GM12878 (cell line): ENCODE measurements around the gene ACOT7. TPM values are rescaled to one million over a fixed set of nuclear protein-coding genes. Genes with fewer than 3 reads are reported as not detected.
A peak's percentile ranks its signal among the peaks of the same experiment; 100 is the strongest.

ENCODE experiments used
- ATAC-seq: fragments of 200-7000 bp; cut with Tn5 transposase; 3 replicates; pipeline ENCODE4 v1.9.1; 2020; ENCODE audit warnings: mild to moderate bottlenecking, moderate library complexity
- BruUV-seq: library from RNA; stranded (reverse); fragments of 400-500 nt; replicated peaks from 2 replicates; lab custom pipeline; 2021; lab: Mats Ljungman, UMichigan
- CTCF ChIA-PET: fragments of 300-600 bp; sonication (Branson Sonifier 250); formaldehyde crosslinking; extraction: SDS; loops from one replicate; lab custom pipeline; 2021; ENCODE audit warnings: inconsistent platforms; lab: Yijun Ruan, JAX
- POLR2A ChIA-PET: fragments of 350-600 bp; formaldehyde crosslinking; extraction: SDS; loops from one replicate; lab custom pipeline; 2021; ENCODE audit warnings: inconsistent platforms; lab: Charles Lee
- RAD21 ChIA-PET: fragments of 300-600 bp; sonication (Branson Sonifier 250); formaldehyde crosslinking; loops from one replicate; lab custom pipeline; 2023; ENCODE audit warnings: antibody characterized with exemption; ENCODE audit not compliant: unreplicated experiment; lab: Charles Lee
- SMC1A ChIA-PET: fragments of 300-600 bp; sonication (Branson Sonifier 250); formaldehyde crosslinking; loops from one replicate; lab custom pipeline; 2023; ENCODE audit not compliant: unreplicated experiment, uncharacterized antibody; lab: Charles Lee
- DNase-seq: peaks from one replicate; pipeline ENCODE4 v3.0.0-alpha.2; 2011; ENCODE audit warnings: low read depth, low spot score
- FAIRE-seq: peaks from 3 replicates; lab custom pipeline; 2011; peaks lifted over from hg19 to GRCh38; lab: Jason Lieb, UNC
- H2AFZ ChIP-seq: 2 replicates; pipeline ENCODE4 v1.6.0; 2011; ENCODE audit warnings: low read depth, low read length, control low read depth; ENCODE audit not compliant: control insufficient read depth
- H3K27ac ChIP-seq: 2 replicates; pipeline ENCODE4 v1.5.1; 2011; ENCODE audit warnings: control low read depth; ENCODE audit not compliant: control insufficient read depth, insufficient read depth
- H3K27me3 ChIP-seq, 2 experiments: replicated peaks in 1 of 2; 2 replicates each; pipeline versions ENCODE4 v1.6.0 to v1.6.1; 2011; ENCODE audit warnings: low read length in 1 of 2; ENCODE audit not compliant: control insufficient read depth in 2 of 2, insufficient read depth in 2 of 2
- H3K36me3 ChIP-seq, 2 experiments: 2 replicates each; pipeline ENCODE4 v1.5.1; 2011; ENCODE audit warnings: low read length in 1 of 2; ENCODE audit not compliant: control insufficient read depth in 2 of 2, insufficient read depth in 2 of 2
- H3K4me1 ChIP-seq: 2 replicates; pipeline ENCODE4 v1.6.1; 2011; ENCODE audit warnings: mild to moderate bottlenecking, low read length, moderate library complexity, mixed read lengths; ENCODE audit not compliant: control insufficient read depth, insufficient read depth
- H3K4me2 ChIP-seq: 2 replicates; pipeline ENCODE4 v1.6.0; 2011; ENCODE audit warnings: control low read depth; ENCODE audit not compliant: control insufficient read depth, insufficient read depth
- H3K4me3 ChIP-seq: fragments of 200-600 bp; sonication (generic); 2 replicates; pipeline ENCODE4 v1.5.1; 2016
- H3K79me2 ChIP-seq: 2 replicates; pipeline ENCODE4 v1.6.0; 2011; ENCODE audit warnings: low read length; ENCODE audit not compliant: control insufficient read depth, insufficient read depth
- H3K9ac ChIP-seq: 2 replicates; pipeline ENCODE4 v1.8.0; 2011; ENCODE audit warnings: low read length, control low read depth, mixed read lengths; ENCODE audit not compliant: control insufficient read depth, insufficient read depth
- H3K9me3 ChIP-seq: replicated peaks from 3 replicates; pipeline ENCODE4 v1.5.1; 2011; ENCODE audit warnings: mild to moderate bottlenecking, low read length; ENCODE audit not compliant: control insufficient read depth, insufficient read depth
- H4K20me1 ChIP-seq: 2 replicates; pipeline ENCODE4 v1.6.0; 2011; ENCODE audit not compliant: control insufficient read depth, insufficient read depth
- ATF2 ChIP-seq: IDR thresholded peaks from 2 replicates; pipeline ENCODE4 v1.6.1; 2012; ENCODE audit warnings: low read length, inconsistent platforms
- ATF7 ChIP-seq: fragments of 450-650 bp; IDR thresholded peaks from 2 replicates; pipeline ENCODE4 v1.6.1; 2016; ENCODE audit warnings: low read depth, mild to moderate bottlenecking
- BMI1 ChIP-seq: fragments of 450-650 bp; IDR thresholded peaks from 2 replicates; pipeline ENCODE4 v1.6.1; 2016; ENCODE audit warnings: mild to moderate bottlenecking, moderate library complexity, borderline replicate concordance
- CEBPB ChIP-seq, 2 experiments: fragments of 150-350 bp in 1 of 2; IDR thresholded peaks; 2 replicates each; pipeline ENCODE4 v1.6.1; 2012 to 2014; ENCODE audit warnings: low read depth in 2 of 2, low read length in 2 of 2, borderline replicate concordance in 1 of 2, inconsistent platforms in 1 of 2
- CREB1 ChIP-seq: IDR thresholded peaks from 2 replicates; pipeline ENCODE4 v1.6.1; 2012; ENCODE audit warnings: low read depth, mild to moderate bottlenecking, inconsistent platforms
- CREM ChIP-seq: IDR thresholded peaks from 2 replicates; pipeline ENCODE4 v1.6.1; 2014; ENCODE audit warnings: antibody characterized with exemption, low read depth
- EGR1 ChIP-seq, 2 experiments: IDR thresholded peaks; 1 replicate in 1 of 2; 2 replicates in 1 of 2; pipeline ENCODE4 v1.6.1; 2011 to 2012; ENCODE audit warnings: low read depth in 2 of 2, low read length in 2 of 2, borderline replicate concordance in 1 of 2, mild to moderate bottlenecking in 1 of 2, moderate library complexity in 1 of 2
- EZH2 ChIP-seq: IDR thresholded peaks from 2 replicates; pipeline ENCODE4 v1.6.1; 2012; ENCODE audit warnings: low read depth, mild to moderate bottlenecking, control low read depth, inconsistent platforms, low read length, borderline replicate concordance; ENCODE audit not compliant: control insufficient read depth
- FOS ChIP-seq: IDR thresholded peaks from 3 replicates; pipeline ENCODE4 v1.6.1; 2011; ENCODE audit warnings: borderline replicate concordance; ENCODE audit not compliant: insufficient read length; ENCODE audit errors: extremely low read depth
- MLLT1 ChIP-seq: fragments of 450-650 bp; IDR thresholded peaks from 2 replicates; pipeline ENCODE4 v1.6.1; 2016; ENCODE audit warnings: mild to moderate bottlenecking
- NBN ChIP-seq: fragments of 450-650 bp; IDR thresholded peaks from 2 replicates; pipeline ENCODE4 v1.6.1; 2016
- NFYB ChIP-seq: IDR thresholded peaks from 2 replicates; pipeline ENCODE4 v1.6.1; 2011; ENCODE audit warnings: low read depth, mild to moderate bottlenecking, low read length, improper control_type of control experiment, moderate library complexity; ENCODE audit not compliant: insufficient read depth
- NKRF ChIP-seq: fragments of 450-650 bp; conservative IDR thresholded peaks from 2 replicates; pipeline ENCODE4 v1.6.1; 2017; ENCODE audit warnings: mild to moderate bottlenecking, moderate library complexity
- POLR2A ChIP-seq: IDR thresholded peaks from 2 replicates; pipeline ENCODE4 v1.6.1; 2011; ENCODE audit warnings: low read depth, mild to moderate bottlenecking, low read length
- RFX5 ChIP-seq: IDR thresholded peaks from 2 replicates; pipeline ENCODE4 v1.6.1; 2011; ENCODE audit warnings: low read depth, low read length, improper control_type of control experiment
- ZNF24 ChIP-seq: fragments of 450-650 bp; IDR thresholded peaks from 2 replicates; pipeline ENCODE4 v1.6.1; 2017; ENCODE audit warnings: antibody characterized with exemption, mild to moderate bottlenecking
- WGBS: methylation state at CpG from one replicate; pipeline ENCODE4 v1.1.6; 2016; ENCODE audit warnings: low lambda C conversion rate; ENCODE audit not compliant: insufficient replicate concordance, insufficient coverage; ENCODE audit errors: missing lambda C conversion rate; 5-methylcytosine and 5-hydroxymethylcytosine counted together
- in situ Hi-C: fragments of 300-500 bp; cut with MboI; formaldehyde crosslinking; loops from 9 replicates; pipeline ENCODE4 v1.14.3; 2018; ENCODE audit warnings: mixed read lengths
- intact Hi-C: fragments of 100-400 bp; cut with micrococcal nuclease; formaldehyde crosslinking; loops from one replicate; pipeline ENCODE4 v1.14.2; 2022; ENCODE audit not compliant: unreplicated experiment
- polyA plus RNA-seq, 11 experiments: library from polyadenylated mRNA; depleted of rRNA in 4 of 11; unstranded in 6 of 11; stranded (reverse) in 5 of 11; fragments of >200 nt; fragmentation: Nextera tagmentation in 4 of 11; fragmentation: Illumina TruSeq in 1 of 11; extraction: Ambion mirVana in 4 of 11; extraction: Trizol in 1 of 11; gene quantifications; 1 replicate in 1 of 11; 2 replicates in 10 of 11; pipeline versions ENCODE4 v1.2.1 to v1.2.3, GENCODE V29; 2011 to 2016; ENCODE audit warnings: inconsistent platforms in 2 of 11, missing spikeins in 2 of 11, low read depth in 1 of 11
- total RNA-seq, 4 experiments: library from RNA; depleted of rRNA in 3 of 4; stranded (reverse); fragments of >200 nt in 3 of 4; fragmentation: Illumina TruSeq in 1 of 4; extraction: Trizol in 1 of 4; gene quantifications; 2 replicates each; pipeline versions ENCODE4 v1.2.1 to v1.2.3, GENCODE V29; 2013 to 2021

The ACOT7 gene
- total and polyA plus RNA-seq, 10 of the 15 experiments (the other 5 are each of a cell fraction or from before 2014, with no cell fraction given): 8.9 to 206 (median 61.2) TPM

- intact Hi-C loops: no loop called here
- no peak overlapping the region for H3K9ac ChIP-seq
- H3K9me3 ChIP-seq: no peaks in the 10 kb centered on the region
- CTCF ChIA-PET: interaction anchor here (1.2 to 1.3 kb wide), 2 partner anchors 14 to 88 kb away, joined by 3 to 4 read pairs; no protein-coding TSS in a partner anchor
- no TSS peak for BruUV-seq
- FAIRE-seq (no peak), ATAC-seq (peak; percentile 82)
- H3K4me3 ChIP-seq: peak overlapping the region; percentile 78; the same call in 1 of the 2 replicates
- H3K27ac ChIP-seq: no peak overlapping the region
- 17% methylated on average over 34 of the region's 46 CpGs for WGBS
- H3K36me3 ChIP-seq: peaks cover 0 to 2% of the 10 kb centered on the region in 2 experiments; a peak in 2 of 4 replicates
- TF ChIP-seq EZH2: no peak
- no peak for TF ChIP-seq ATF2
- peak; percentile 79; the same call in 1 of the 2 replicates for TF ChIP-seq NFYB
- TF ChIP-seq EGR1 (IDR thresholded peaks at IDR 0.05; ENCODE audit: borderline replicate concordance in 1 of 2, low read depth in 2 of 2, low read length in 2 of 2): peak in 1 of 2 experiments; percentile 83; a peak in 2 of 3 replicates
- TF ChIP-seq BMI1: no peak
- no peak for TF ChIP-seq MLLT1
- TF ChIP-seq ZNF24: peak; percentile 80; the same call in 1 of the 2 replicates
- no peak for TF ChIP-seq POLR2A
- peak in 1 of 2 experiments; percentile 100; a peak in 2 of 4 replicates for TF ChIP-seq CEBPB (IDR thresholded peaks at IDR 0.05; ENCODE audit: borderline replicate concordance in 1 of 2, low read depth in 2 of 2, low read length in 2 of 2)
- peak; percentile 53 for TF ChIP-seq ATF7
- no peak for TF ChIP-seq FOS
- peak; percentile 26; the same call in 1 of the 2 replicates for TF ChIP-seq RFX5
- TF ChIP-seq CREM: peak; percentile 86
- no peak for TF ChIP-seq NKRF
- TF ChIP-seq NBN: peak; percentile 96
- TF ChIP-seq CREB1: peak; percentile 84
- TF ChIP-seq, all 136 proteins: peak for 9
- POLR2A ChIA-PET: interaction anchor here (0.7 kb wide), 2 partner anchors 15 to 148 kb away, joined by 3 read pairs; no protein-coding TSS in a partner anchor
- DNase-seq: no peak
- no peaks in the 10 kb centered on the region for H4K20me1 ChIP-seq
- H3K4me1 ChIP-seq: peaks cover 3% of the 10 kb centered on the region; the same call in 1 of the 2 replicates
- RAD21 ChIA-PET: no interaction called here
- H3K79me2 ChIP-seq: no peaks in the 10 kb centered on the region
- peak overlapping the region; percentile 55 for H2AFZ ChIP-seq
- peak overlapping the region; percentile 26 for H3K4me2 ChIP-seq
- in situ Hi-C loops: no loop called here
- H3K27me3 ChIP-seq: no peaks in the 10 kb centered on the region; a peak in 1 of 4 replicates
- SMC1A ChIA-PET: no interaction called here
Measured at GRCh38 chr1:6259491-6260362, 133.8 kb downstream of the ACOT7 start.
